Right lobe of liver (tissue), 6 donors: Measurements from ENCODE around the gene DLGAP4. TPM values are rescaled to one million over a fixed set of nuclear protein-coding genes. Genes with fewer than 3 reads are reported as not detected.

Source experiments
- ATAC-seq, 4 donors: fragments of 200-7000 bp; cut with Tn5 transposase; one replicate each; pipeline ENCODE4 v1.9.1; 2020; ENCODE audit warnings: mild to moderate bottlenecking in 4 of 4, moderate library complexity in 4 of 4
- DNase-seq, 3 donors: peaks; one replicate each; pipeline ENCODE4 v3.0.0-alpha.2; 2020
- H3K27ac ChIP-seq, 3 donors: fragments of 200-600 bp; one replicate each; pipeline ENCODE4 v1.8.0; 2022
- H3K27me3 ChIP-seq, 2 donors: fragments of 200-600 bp; one replicate each; pipeline ENCODE4 v1.8.0; 2022
- H3K36me3 ChIP-seq, 4 donors: fragments of 200-600 bp; sonication (generic) in 1 of 4; one replicate each; pipeline versions ENCODE4 v1.5.1 to v1.8.0; 2017 to 2022; ENCODE audit warnings: control low read depth in 1 of 4
- H3K4me1 ChIP-seq, 4 donors: fragments of 200-600 bp; sonication (generic) in 1 of 4; one replicate each; pipeline versions ENCODE4 v1.5.1 to v1.8.0; 2017 to 2022; ENCODE audit warnings: control low read depth in 1 of 4
- H3K4me3 ChIP-seq, 3 donors: fragments of 200-600 bp; one replicate each; pipeline ENCODE4 v1.8.0; 2022
- H3K9me3 ChIP-seq, 4 donors: fragments of 200-600 bp; sonication (generic) in 1 of 4; one replicate each; pipeline versions ENCODE4 v1.5.1 to v1.8.0; 2017 to 2022; ENCODE audit warnings: control low read depth in 1 of 4
- CTCF ChIP-seq, 4 donors: fragments of 200-600 bp in 3 of 4; fragments of 450-650 bp in 1 of 4; IDR thresholded peaks; one replicate each; pipeline versions ENCODE4 v1.5.1 to v1.8.0; 2016 to 2022; ENCODE audit warnings: antibody characterized with exemption in 4 of 4, mild to moderate bottlenecking in 2 of 4
- POLR2A ChIP-seq: fragments of 450-650 bp; IDR thresholded peaks from one replicate; pipeline ENCODE4 v1.6.1; 2017; ENCODE audit warnings: antibody characterized with exemption, mild to moderate bottlenecking
- WGBS: methylation state at CpG from one replicate; pipeline ENCODE4 v1.1.6; 2018; ENCODE audit warnings: low coverage, low lambda C conversion rate; ENCODE audit not compliant: insufficient coverage; ENCODE audit errors: missing lambda C conversion rate; 5-methylcytosine and 5-hydroxymethylcytosine counted together
- intact Hi-C, 2 donors: fragments of 100-400 bp; cut with DNase I; formaldehyde crosslinking; loops; one replicate each; pipeline versions ENCODE4 v1.11.2 to v1.14.1; 2022
- small RNA-seq, 2 experiments: library from RNA; depleted of rRNA; stranded (forward); fragments of <200 nt; gene quantifications; one replicate each; pipeline ENCODE3, GENCODE V24; 2016
- total RNA-seq, 6 experiments: library from RNA; depleted of rRNA in 2 of 6; stranded (reverse); fragments of >200 nt in 2 of 6; fragmentation: NEBNext Ultra II Directional in 3 of 6; extraction: Animal tissue kit (Norgen Biotek cat#: 25700) in 3 of 6; gene quantifications; one replicate each; pipeline versions ENCODE4 v1.1.0 to v1.2.4, GENCODE V29; 2016 to 2023
- donor health status: DM: no; HTN: yes; CAD: no.
- donor health status: DM: no; HTN: no; CAD: no.
- donor health status: DM: no; HTN: no; CAD: no.
- donor health status: DM: no; HTN: yes; CAD: no.
- donor health status: DM: no; HTN: yes; CAD: no.

DLGAP4 gene
- total RNA-seq, 6 experiments from 2014 or later = 15.5 to 35.1 (median 23.2) TPM

DNA sequence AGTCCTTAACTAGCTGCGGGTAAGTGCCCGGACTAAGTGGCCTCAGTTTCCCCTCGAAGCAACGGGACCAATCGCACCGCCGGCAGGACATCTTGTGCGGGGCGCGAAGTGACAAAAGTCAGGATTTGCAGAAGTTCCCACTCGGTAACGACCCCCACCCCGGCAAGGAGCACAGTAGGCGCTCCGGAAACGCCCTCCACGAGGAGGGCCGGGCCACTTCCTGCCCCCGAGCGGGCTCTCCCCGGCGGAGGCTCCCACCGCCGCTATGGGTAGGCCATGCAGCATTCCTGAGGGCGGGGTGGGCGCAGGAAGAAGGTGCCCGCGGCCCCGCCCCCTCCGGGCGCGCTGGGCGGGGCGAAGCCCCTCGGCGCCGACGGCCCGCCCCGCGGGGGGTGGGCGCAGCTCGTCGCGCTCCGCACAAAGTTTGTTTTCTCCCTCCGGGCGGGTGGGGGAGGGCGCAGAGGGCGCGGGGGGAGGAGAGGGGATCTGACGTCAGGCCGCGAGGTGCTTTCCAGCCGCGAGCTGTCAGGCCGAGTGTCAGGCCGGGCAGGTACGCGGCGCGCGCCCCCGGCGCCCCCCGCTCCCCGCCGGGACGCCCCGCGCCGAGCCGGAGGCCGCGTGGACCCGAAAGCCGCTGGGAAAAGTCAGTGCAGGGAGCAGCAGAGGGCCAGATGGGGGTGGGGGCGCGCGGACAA lies 267.1 kb downstream of the DLGAP4 start, which contains the start of gene TGIF2:
TGIF2 (plus strand) TSS at position 495 of the 695 bp plus-strand sequence. CDS start 5,178 bp downstream, outside the sequence.
- H3K4me3 ChIP-seq = peak within 1 kb of the TSS; percentile 69 to 80 (median 78)
- DNase-seq (peak; percentile 87 to 90 (median 89)), ATAC-seq (peak; percentile 88 to 95 (median 90))
- TF ChIP-seq POLR2A = peak; percentile 87
- TF ChIP-seq CTCF (IDR thresholded peaks at IDR 0.05) = no peak
- no peaks in the 10 kb centered on the region for H3K9me3 ChIP-seq
- no peaks in the 10 kb centered on the region for H3K36me3 ChIP-seq
- H3K27me3 ChIP-seq = no peaks in the 10 kb centered on the region
- H3K4me1 ChIP-seq = peaks cover 0 to 19% (median 4%) of the 10 kb centered on the region in 4 donors
- intact Hi-C loops = no loop called here
- H3K27ac ChIP-seq = peak within 1 kb of the TSS; percentile 75 to 92 (median 90)
- WGBS = 0% methylated on average over 24 of the region's 80 CpGs

- H3K9me3 ChIP-seq = no peaks in the 10 kb centered on the region
- H3K27ac ChIP-seq = peak overlapping the region; percentile 75 to 92 (median 90)
- DNase-seq (peak; percentile 52 to 66 (median 55)), ATAC-seq (peak in 2 of 4 donors; percentile 7 to 8)
- TF ChIP-seq POLR2A (no peak), CTCF (IDR thresholded peaks at IDR 0.05) (no peak)
- no peaks in the 10 kb centered on the region for H3K27me3 ChIP-seq
- intact Hi-C loops = no loop called here
- H3K4me3 ChIP-seq = peak overlapping the region; percentile 69 to 80 (median 78)
- WGBS = 0% methylated on average over 5 of the region's 53 CpGs
- H3K36me3 ChIP-seq = no peaks in the 10 kb centered on the region
- H3K4me1 ChIP-seq = peaks cover 0 to 19% (median 4%) of the 10 kb centered on the region in 4 donors
Observed at GRCh38 chr20:36573798-36574365, 267.7 kb downstream of the DLGAP4 start.

DNA sequence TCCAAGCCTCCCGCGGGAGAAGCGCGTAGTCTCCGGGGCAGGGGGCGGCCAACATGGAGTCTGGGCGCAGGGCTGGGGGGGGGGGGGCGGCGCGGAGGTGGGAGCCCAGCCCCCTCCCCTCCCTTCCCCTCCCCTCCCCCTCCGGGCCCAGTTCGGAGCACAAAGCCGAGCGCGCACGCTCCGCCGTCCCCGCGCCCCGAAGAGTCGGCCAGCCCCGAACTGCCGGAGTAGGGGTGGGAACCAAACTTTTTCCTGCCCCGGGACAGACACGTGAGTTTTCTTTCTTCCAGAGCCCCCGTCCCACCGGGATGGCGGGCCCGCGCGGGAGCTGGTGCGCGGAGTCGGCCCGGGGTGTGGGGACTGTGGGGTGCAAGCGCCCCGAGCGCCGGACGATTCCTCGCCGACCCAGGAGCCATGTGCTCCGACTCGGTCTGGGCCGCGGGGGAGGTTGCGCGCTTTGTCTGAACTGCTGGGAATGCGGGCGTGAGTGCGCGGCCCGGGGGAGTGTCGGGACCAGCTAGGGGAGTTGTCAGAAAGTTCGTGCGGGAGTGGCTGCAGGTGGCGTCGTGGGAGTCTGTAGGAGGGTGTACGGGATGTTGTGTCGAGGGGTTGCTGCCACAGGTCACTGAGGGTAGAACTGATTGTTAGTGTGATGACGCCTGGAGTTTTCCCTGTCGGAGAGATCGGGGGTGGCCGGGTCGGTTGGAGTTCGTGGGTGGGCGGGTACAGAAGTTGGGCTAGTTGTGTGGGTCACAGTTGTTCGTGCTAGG lies 268.4 kb downstream of the DLGAP4 start:
- H3K27me3 ChIP-seq = no peaks in the 10 kb centered on the region
- TF ChIP-seq CTCF (IDR thresholded peaks at IDR 0.05) = no peak
- peak; percentile 39 for TF ChIP-seq POLR2A
- DNase-seq (peak; percentile 62 to 73 (median 63)), ATAC-seq (peak; percentile 24 to 46 (median 28))
- H3K4me1 ChIP-seq = peaks cover 0 to 19% (median 4%) of the 10 kb centered on the region in 4 donors
- H3K36me3 ChIP-seq = peaks cover 0 to 5% (median under 1%) of the 10 kb centered on the region in 4 donors
- H3K27ac ChIP-seq = peak overlapping the region; percentile 75 to 92 (median 90)
- H3K4me3 ChIP-seq = peak overlapping the region; percentile 69 to 80 (median 78)
- no peaks in the 10 kb centered on the region for H3K9me3 ChIP-seq
- intact Hi-C loops = no loop called here
- WGBS = under 1% methylated on average over 32 of the region's 69 CpGs

- Histone ChIP-seq H3K9me3 (no peaks in the 10 kb centered on the region), H3K4me3 (no peak overlapping the region), H3K4me1 (peaks cover 0 to 19% (median 4%) of the 10 kb centered on the region in 4 donors), H3K27me3 (no peaks in the 10 kb centered on the region), H3K27ac (no peak overlapping the region), H3K36me3 (peaks cover 0 to 16% (median 7%) of the 10 kb centered on the region in 4 donors)
- 29% methylated on average over 1 of the region's 1 CpG for WGBS
- no peak for DNase-seq
- ATAC-seq = no peak
- TF ChIP-seq CTCF (IDR thresholded peaks at IDR 0.05) = no peak
- no peak for TF ChIP-seq POLR2A
- intact Hi-C loops = no loop called here
Observed at GRCh38 chr20:36576081-36576445, 269.9 kb downstream of the DLGAP4 start.

Small RNA genes lying within 50 kb of the gene (small RNA-seq; reads per million reads assigned to genes)
- 0 reads per million in 2 experiments for gene RF00017

Other genes with a start within 250 kb of the DLGAP4 start
- gene EPB41L1, start 151.6 kb upstream of the DLGAP4 start, total RNA-seq = 10 to 100 TPM in 1 of 6 experiments, 1 to 10 TPM in 5; 3.1 to 13.2 (median 5.3) TPM
- 10 to 100 TPM; 11.8 to 16.7 (median 13.5) TPM for gene AAR2, start 69.9 kb upstream of the DLGAP4 start, total RNA-seq
- gene MYL9, start 235.2 kb downstream of the DLGAP4 start, total RNA-seq = 10 to 100 TPM in 4 of 6 experiments, 1 to 10 TPM in 2; 7.7 to 44.2 (median 18.1) TPM